K562 (cell line): Measurements from ENCODE around the gene AK5. TPM values are rescaled to one million over a fixed set of nuclear protein-coding genes. Genes with fewer than 3 reads are reported as not detected.
A peak's percentile ranks its signal among the peaks of the same experiment; 100 is the strongest.
"Not testable (repeated sequence)": the region's sequence is repeated elsewhere in the genome, so short reads cannot be mapped to it uniquely, and the experiment has no call there.

ENCODE experiments used
- ATAC-seq: fragments of 200-7000 bp; cut with Tn5 transposase; 3 replicates; pipeline ENCODE4 v1.9.1; 2020; ENCODE audit warnings: moderate library complexity
- BruUV-seq: library from RNA; stranded (reverse); fragments of 400-500 nt; replicated peaks from 2 replicates; lab custom pipeline; 2021; lab: Mats Ljungman, UMichigan
- CTCF ChIA-PET: fragments of 300-600 bp; formaldehyde crosslinking; extraction: SDS; loops from one replicate; lab custom pipeline; 2021; ENCODE audit warnings: low intra/inter-chr PET ratio; lab: Yijun Ruan, JAX
- POLR2A ChIA-PET: fragments of 300-600, 350-650 bp; sonication (Branson Sonifier 250); formaldehyde crosslinking; extraction: SDS; loops from one replicate; lab custom pipeline; 2021; ENCODE audit warnings: antibody characterized with exemption, inconsistent platforms; lab: Yijun Ruan, JAX
- DNase-seq, 4 experiments: peaks; one replicate each; pipeline versions ENCODE4 v3.0.0 to v3.0.0-alpha.2; 2011 to 2018; ENCODE audit warnings: low spot score in 3 of 4, mixed read lengths in 3 of 4; ENCODE audit errors: extremely low read depth in 1 of 4
- FAIRE-seq: peaks from 2 replicates; lab custom pipeline; 2011; peaks lifted over from hg19 to GRCh38; lab: Jason Lieb, UNC
- H2AFZ ChIP-seq: 2 replicates; pipeline ENCODE4 v1.6.0; 2011; ENCODE audit warnings: low read depth, low read length, control low read depth, inconsistent platforms
- H3K27ac ChIP-seq: fragments of 200-600 bp; 3 replicates; pipeline ENCODE4 v1.8.0; 2011; ENCODE audit warnings: low read depth, mild to moderate bottlenecking, control low read depth, inconsistent platforms, low read length, moderate library complexity, mixed read lengths; ENCODE audit errors: extremely low read depth
- H3K27me3 ChIP-seq, 2 experiments: fragments of 300-600 bp in 1 of 2; 2 replicates in 1 of 2; 3 replicates in 1 of 2; pipeline versions ENCODE4 v1.6.0 to v1.8.0; 2011; ENCODE audit warnings: inconsistent platforms in 2 of 2, low read length in 2 of 2, mild to moderate bottlenecking in 1 of 2, mixed read lengths in 1 of 2, moderate library complexity in 1 of 2; ENCODE audit not compliant: control insufficient read depth in 2 of 2, insufficient read depth in 2 of 2
- H3K36me3 ChIP-seq: fragments of 300-600 bp; 3 replicates; pipeline ENCODE4 v1.8.0; 2011; ENCODE audit warnings: mild to moderate bottlenecking, low read length, inconsistent platforms; ENCODE audit not compliant: control insufficient read depth, insufficient read depth
- H3K4me1 ChIP-seq, 2 experiments: fragments of 200-600 bp in 1 of 2; replicated peaks in 1 of 2; 2 replicates in 1 of 2; 3 replicates in 1 of 2; pipeline versions ENCODE4 v1.5.1 to v1.8.0; 2011; ENCODE audit warnings: inconsistent platforms in 2 of 2, low read length in 2 of 2, mild to moderate bottlenecking in 1 of 2, mixed read lengths in 1 of 2, moderate library complexity in 1 of 2; ENCODE audit not compliant: control insufficient read depth in 2 of 2, insufficient read depth in 2 of 2
- H3K4me2 ChIP-seq: 2 replicates; pipeline ENCODE4 v1.6.1; 2011; ENCODE audit warnings: low read length, control low read depth, inconsistent platforms, mixed read lengths; ENCODE audit not compliant: insufficient read depth
- H3K4me3 ChIP-seq: fragments of 200-600 bp; sonication (generic), shearing (Covaris generic); 2 replicates; pipeline ENCODE4 v1.5.1; 2016; ENCODE audit warnings: control low read depth, inconsistent platforms
- H3K79me2 ChIP-seq: fragments of 200-600 bp; 3 replicates; pipeline ENCODE4 v1.8.0; 2011; ENCODE audit warnings: low read length, inconsistent platforms; ENCODE audit not compliant: control insufficient read depth, insufficient read depth
- H3K9ac ChIP-seq, 2 experiments: 2 replicates each; pipeline versions ENCODE4 v1.6.0 to v1.6.1; 2011; ENCODE audit warnings: low read depth in 2 of 2, low read length in 2 of 2, control low read depth in 1 of 2, inconsistent platforms in 1 of 2, mild to moderate bottlenecking in 1 of 2, mixed read lengths in 1 of 2; ENCODE audit not compliant: insufficient read depth in 1 of 2
- H3K9me1 ChIP-seq: one replicate; pipeline ENCODE4 v1.6.0; 2011; ENCODE audit warnings: inconsistent platforms, mild to moderate bottlenecking, low read length, moderate library complexity; ENCODE audit not compliant: control insufficient read depth, insufficient read depth
- H3K9me3 ChIP-seq: replicated peaks from 2 replicates; pipeline ENCODE4 v1.5.1; 2011; ENCODE audit warnings: low read depth, low read length, inconsistent platforms; ENCODE audit not compliant: control insufficient read depth, insufficient read depth
- H4K20me1 ChIP-seq: replicated peaks from 2 replicates; pipeline ENCODE4 v1.6.1; 2011; ENCODE audit warnings: low read length, inconsistent platforms, mixed read lengths; ENCODE audit not compliant: control insufficient read depth, insufficient read depth
- KAT2B ChIP-seq: IDR thresholded peaks from one replicate; pipeline ENCODE4 v1.6.1; 2012; ENCODE audit warnings: low read depth, mild to moderate bottlenecking, control low read depth, inconsistent platforms, low read length, moderate library complexity
- NCOR1 ChIP-seq: fragments of 450-650 bp; IDR thresholded peaks from 2 replicates; pipeline ENCODE4 v1.6.1; 2016; ENCODE audit warnings: mild to moderate bottlenecking, moderate library complexity
- NR1H2 ChIP-seq: sonication (generic); formaldehyde crosslinking; IDR thresholded peaks from 2 replicates; pipeline ENCODE4 v1.4.0; 2020; ENCODE audit warnings: mild to moderate bottlenecking, missing genetic modification reagents
- PURB ChIP-seq: sonication (generic); formaldehyde crosslinking; IDR thresholded peaks from 2 replicates; pipeline ENCODE4 v1.9.0; 2021; ENCODE audit warnings: low read depth, mild to moderate bottlenecking, missing genetic modification reagents
- RBM17 ChIP-seq: fragments of 200-400 bp; formaldehyde crosslinking; IDR thresholded peaks from 2 replicates; pipeline ENCODE4 v1.6.1; 2017; ENCODE audit warnings: low read depth, mild to moderate bottlenecking, low read length, borderline replicate concordance
- TRIM28 ChIP-seq: fragments of 450-650 bp; IDR thresholded peaks from 2 replicates; pipeline ENCODE4 v1.6.1; 2017
- ZNF431 ChIP-seq: sonication (generic); formaldehyde crosslinking; IDR thresholded peaks from 2 replicates; pipeline ENCODE4 v1.8.0; 2022; ENCODE audit warnings: mild to moderate bottlenecking, missing genetic modification reagents
- ZNF444 ChIP-seq: fragments of 250-450 bp; sonication (Bioruptor Pico); IDR thresholded peaks from 2 replicates; pipeline ENCODE4 v1.4.0; 2020; ENCODE audit warnings: mild to moderate bottlenecking, moderate library complexity
- ZSCAN32 ChIP-seq: fragments of 450-650 bp; formaldehyde crosslinking; IDR thresholded peaks from 2 replicates; pipeline ENCODE4 v1.4.0; 2020; ENCODE audit warnings: mild to moderate bottlenecking, moderate library complexity
- WGBS: fragments of 100-300 bp; shearing (Covaris generic); methylation state at CpG from one replicate; pipeline ENCODE4 v1.1.6; 2016; ENCODE audit warnings: low coverage, mixed read lengths; ENCODE audit not compliant: insufficient coverage; ENCODE audit errors: missing lambda C conversion rate; 5-methylcytosine and 5-hydroxymethylcytosine counted together
- in situ Hi-C: fragments of 300-500 bp; cut with MboI; formaldehyde crosslinking; loops from 4 replicates; pipeline ENCODE4 v1.15.0; 2018; ENCODE audit warnings: inconsistent platforms, mixed read lengths
- intact Hi-C: fragments of 100-400 bp; cut with micrococcal nuclease; formaldehyde crosslinking; loops from 2 replicates; pipeline ENCODE4 v1.14.2; 2022
- polyA plus RNA-seq, 8 experiments: library from polyadenylated mRNA; depleted of rRNA in 4 of 8; stranded (reverse) in 5 of 8; unstranded in 3 of 8; fragments of >200 nt; fragmentation: Nextera tagmentation in 2 of 8; fragmentation: Illumina TruSeq in 1 of 8; extraction: Ambion mirVana in 2 of 8; extraction: Trizol in 1 of 8; gene quantifications; 2 replicates each; pipeline versions ENCODE4 v1.2.1 to v1.2.3, GENCODE V29; 2011 to 2014; ENCODE audit warnings: inconsistent platforms in 1 of 8, missing spikeins in 1 of 8
- total RNA-seq, 7 experiments: library from RNA; depleted of rRNA in 6 of 7; stranded (reverse); fragments of >200 nt in 6 of 7; fragmentation: Illumina TruSeq in 2 of 7; extraction: Trizol in 2 of 7; gene quantifications; 2 replicates each; pipeline versions ENCODE4 v1.2.1 to v1.2.3, GENCODE V29; 2011 to 2021; ENCODE audit warnings: low replicate concordance in 1 of 7
- TF ChIP-seq, protein P1 (sequence below), 2 experiments: fragments of 450-650 bp in 1 of 2; sonication (generic) in 1 of 2; formaldehyde crosslinking in 1 of 2; IDR thresholded peaks in 1 of 2; conservative IDR thresholded peaks in 1 of 2; 2 replicates each; pipeline versions ENCODE4 v1.6.1 to v1.8.1; 2016 to 2023; ENCODE audit warnings: mild to moderate bottlenecking in 2 of 2, moderate library complexity in 2 of 2, inconsistent platforms in 1 of 2, missing genetic modification reagents in 1 of 2
- TF ChIP-seq, protein P2 (sequence below): fragments of 250-450 bp; sonication (Bioruptor Pico); IDR thresholded peaks from 2 replicates; pipeline ENCODE4 v1.6.1; 2021; ENCODE audit warnings: mild to moderate bottlenecking
- TF ChIP-seq, protein P3 (sequence below): sonication (generic); formaldehyde crosslinking; IDR thresholded peaks from 2 replicates; pipeline ENCODE4 v1.8.0; 2022; ENCODE audit warnings: mild to moderate bottlenecking, missing genetic modification reagents

The AK5 gene
- total and polyA plus RNA-seq, 9 of the 15 experiments (the other 6 are each of a cell fraction or from before 2014, with no cell fraction given): 0.06 TPM; not detected in 8

DNA sequence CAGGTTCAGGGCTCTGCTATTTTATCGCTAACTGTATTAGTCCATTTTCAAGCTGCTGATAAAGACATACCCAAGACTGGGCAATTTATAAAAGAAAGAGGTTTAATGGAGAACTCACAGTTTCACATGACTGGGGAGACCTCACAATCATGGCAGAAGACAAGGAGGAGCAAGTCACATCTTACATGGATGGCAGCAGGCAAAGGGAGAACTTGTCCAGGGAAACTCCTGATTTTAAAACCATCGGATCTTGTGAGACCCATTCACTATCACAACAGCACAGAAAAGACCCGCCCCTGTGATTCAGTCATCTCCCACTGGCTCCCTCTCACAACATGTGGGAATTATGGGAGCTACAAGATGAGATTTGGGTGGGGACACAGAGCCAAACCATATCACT lies 136.2 kb downstream of the AK5 start:
- H3K27me3 ChIP-seq, in situ Hi-C loops, ATAC-seq, H4K20me1 ChIP-seq, DNase-seq, H3K4me1 ChIP-seq, H3K9me1 ChIP-seq, H2AFZ ChIP-seq, FAIRE-seq, H3K36me3 ChIP-seq, H3K4me3 ChIP-seq, H3K27ac ChIP-seq, H3K4me2 ChIP-seq, H3K9ac ChIP-seq, BruUV-seq, H3K79me2 ChIP-seq, H3K9me3 ChIP-seq: not testable (repeated sequence)
- WGBS: 9% methylated on average over 3 of the region's 3 CpGs
- CTCF ChIA-PET: interaction anchor here (1.6 kb wide), 1 partner anchor 270 kb away, joined by 4 read pairs; no protein-coding TSS in a partner anchor
- peak; percentile 79 for TF ChIP-seq ZNF431 (CRISPR knock-in tag)
- intact Hi-C loops: loop anchor here (5.0 kb wide), 1 partner anchor 271 kb away; no protein-coding TSS in a partner anchor
- POLR2A ChIA-PET: interaction anchor here (0.6 kb wide), 1 partner anchor 280 kb away, joined by 3 read pairs; no protein-coding TSS in a partner anchor

DNA sequence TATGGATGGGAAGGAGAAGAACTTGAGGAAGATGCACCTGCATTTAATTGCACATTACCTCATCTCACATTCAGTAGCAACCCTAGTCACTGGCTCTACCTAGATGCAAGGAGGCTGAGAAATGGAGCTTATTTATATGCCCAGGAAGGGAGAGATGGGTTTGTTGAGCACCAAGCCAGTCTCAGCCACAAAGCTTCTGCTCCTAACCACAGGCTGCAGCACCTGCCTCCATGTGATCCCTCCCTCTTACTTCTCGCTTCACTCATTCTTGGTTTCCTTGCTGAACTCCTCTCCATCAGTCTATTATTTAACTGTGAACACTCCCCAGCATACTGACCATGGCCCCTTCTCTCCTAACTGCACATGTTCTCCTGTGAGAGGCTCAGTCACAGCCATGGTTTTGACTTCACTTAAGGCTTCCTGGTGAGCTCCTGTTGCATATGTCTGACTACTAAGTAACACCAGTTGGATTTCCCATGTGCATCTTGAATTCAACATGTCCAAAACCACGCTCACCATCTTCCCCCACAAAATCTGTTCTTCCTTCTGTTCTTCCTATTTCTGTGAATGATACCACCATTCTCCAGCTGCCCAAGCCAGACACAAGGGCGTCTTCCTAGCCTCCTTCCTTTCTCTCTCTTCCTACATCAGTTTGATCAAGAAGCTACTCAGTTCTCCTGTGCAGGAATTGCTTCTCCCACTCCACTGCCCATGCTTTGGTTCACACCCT lies 139.8 kb downstream of the AK5 start:
- ChIA-PET POLR2A (interaction anchor here (0.6 to 0.7 kb wide), 2 partner anchors 463 to 710 kb away, joined by 3 to 4 read pairs; no protein-coding TSS in a partner anchor), CTCF (no interaction called here)
- Histone ChIP-seq H2AFZ (no peak overlapping the region), H3K27me3 (no peaks in the 10 kb centered on the region), H3K4me2 (no peak overlapping the region), H3K9me1 (no peaks in the 10 kb centered on the region), H3K4me3 (no peak overlapping the region), H3K9ac (no peak overlapping the region), H3K9me3 (no peaks in the 10 kb centered on the region), H3K27ac (no peak overlapping the region), H3K79me2 (no peaks in the 10 kb centered on the region), H3K4me1 (no peaks in the 10 kb centered on the region), H3K36me3 (no peaks in the 10 kb centered on the region), H4K20me1 (no peaks in the 10 kb centered on the region)
- ATAC-seq: no peak
- intact Hi-C loops: no loop called here
- 0% methylated on average over 3 of the region's 3 CpGs for WGBS
- BruUV-seq: no TSS peak
- no peak for DNase-seq
- in situ Hi-C loops: no loop called here
- no peak for FAIRE-seq
- TF ChIP-seq, protein P1, sequence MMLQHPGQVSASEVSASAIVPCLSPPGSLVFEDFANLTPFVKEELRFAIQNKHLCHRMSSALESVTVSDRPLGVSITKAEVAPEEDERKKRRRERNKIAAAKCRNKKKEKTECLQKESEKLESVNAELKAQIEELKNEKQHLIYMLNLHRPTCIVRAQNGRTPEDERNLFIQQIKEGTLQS (IDR thresholded peaks at IDR 0.05): no peak
- TF ChIP-seq, protein P1 (CRISPR knock-in tag; conservative IDR thresholded peaks at IDR 0.05): no peak
- no peak for TF ChIP-seq TRIM28
- no peak for TF ChIP-seq NR1H2 (CRISPR knock-in tag)
- TF ChIP-seq NCOR1: no peak
- no peak for TF ChIP-seq ZNF444 (CRISPR knock-in tag)
- no peak for TF ChIP-seq PURB
- TF ChIP-seq, protein P2, sequence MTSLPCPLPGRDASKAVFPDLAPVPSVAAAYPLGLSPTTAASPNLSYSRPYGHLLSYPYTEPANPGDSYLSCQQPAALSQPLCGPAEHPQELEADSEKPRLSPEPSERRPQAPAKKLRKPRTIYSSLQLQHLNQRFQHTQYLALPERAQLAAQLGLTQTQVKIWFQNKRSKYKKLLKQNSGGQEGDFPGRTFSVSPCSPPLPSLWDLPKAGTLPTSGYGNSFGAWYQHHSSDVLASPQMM (CRISPR knock-in tag): no peak
- no peak for TF ChIP-seq ZSCAN32 (CRISPR knock-in tag)
- no peak for TF ChIP-seq KAT2B
- TF ChIP-seq, protein P3, sequence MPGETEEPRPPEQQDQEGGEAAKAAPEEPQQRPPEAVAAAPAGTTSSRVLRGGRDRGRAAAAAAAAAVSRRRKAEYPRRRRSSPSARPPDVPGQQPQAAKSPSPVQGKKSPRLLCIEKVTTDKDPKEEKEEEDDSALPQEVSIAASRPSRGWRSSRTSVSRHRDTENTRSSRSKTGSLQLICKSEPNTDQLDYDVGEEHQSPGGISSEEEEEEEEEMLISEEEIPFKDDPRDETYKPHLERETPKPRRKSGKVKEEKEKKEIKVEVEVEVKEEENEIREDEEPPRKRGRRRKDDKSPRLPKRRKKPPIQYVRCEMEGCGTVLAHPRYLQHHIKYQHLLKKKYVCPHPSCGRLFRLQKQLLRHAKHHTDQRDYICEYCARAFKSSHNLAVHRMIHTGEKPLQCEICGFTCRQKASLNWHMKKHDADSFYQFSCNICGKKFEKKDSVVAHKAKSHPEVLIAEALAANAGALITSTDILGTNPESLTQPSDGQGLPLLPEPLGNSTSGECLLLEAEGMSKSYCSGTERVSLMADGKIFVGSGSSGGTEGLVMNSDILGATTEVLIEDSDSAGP (CRISPR knock-in tag): no peak
- TF ChIP-seq RBM17: no peak
